Measurements from ENCODE around the gene PCYT1B.
A peak's percentile ranks its signal among the peaks of the same experiment; 100 is the strongest.

PCYT1B gene

GRCh38 chrX:24567169-24567568 lies 80.0 kb downstream of the PCYT1B start:
- H3K4me3 ChIP-seq (ENCODE audit: low read depth, low read length), result no peak overlapping the region
- TF ChIP-seq, protein P1, sequence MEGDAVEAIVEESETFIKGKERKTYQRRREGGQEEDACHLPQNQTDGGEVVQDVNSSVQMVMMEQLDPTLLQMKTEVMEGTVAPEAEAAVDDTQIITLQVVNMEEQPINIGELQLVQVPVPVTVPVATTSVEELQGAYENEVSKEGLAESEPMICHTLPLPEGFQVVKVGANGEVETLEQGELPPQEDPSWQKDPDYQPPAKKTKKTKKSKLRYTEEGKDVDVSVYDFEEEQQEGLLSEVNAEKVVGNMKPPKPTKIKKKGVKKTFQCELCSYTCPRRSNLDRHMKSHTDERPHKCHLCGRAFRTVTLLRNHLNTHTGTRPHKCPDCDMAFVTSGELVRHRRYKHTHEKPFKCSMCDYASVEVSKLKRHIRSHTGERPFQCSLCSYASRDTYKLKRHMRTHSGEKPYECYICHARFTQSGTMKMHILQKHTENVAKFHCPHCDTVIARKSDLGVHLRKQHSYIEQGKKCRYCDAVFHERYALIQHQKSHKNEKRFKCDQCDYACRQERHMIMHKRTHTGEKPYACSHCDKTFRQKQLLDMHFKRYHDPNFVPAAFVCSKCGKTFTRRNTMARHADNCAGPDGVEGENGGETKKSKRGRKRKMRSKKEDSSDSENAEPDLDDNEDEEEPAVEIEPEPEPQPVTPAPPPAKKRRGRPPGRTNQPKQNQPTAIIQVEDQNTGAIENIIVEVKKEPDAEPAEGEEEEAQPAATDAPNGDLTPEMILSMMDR (conservative IDR thresholded peaks at IDR 0.05; ENCODE audit: low read depth, low read length), result no peak
- DNase-seq (ENCODE audit: low read depth), result no peak

GRCh38 chrX:24566240-24566639 lies 80.9 kb downstream of the PCYT1B start:
- peak; percentile 2 for DNase-seq (ENCODE audit: low read depth)
- TF ChIP-seq, protein P1 (conservative IDR thresholded peaks at IDR 0.05; ENCODE audit: low read depth, low read length), result no peak
- no peak overlapping the region for H3K4me3 ChIP-seq (ENCODE audit: low read depth, low read length)

GRCh38 chrX:24563291-24564010 lies 83.7 kb downstream of the PCYT1B start:
- H3K4me3 ChIP-seq (ENCODE audit: low read depth, low read length), result no peak overlapping the region
- DNase-seq (ENCODE audit: low read depth), result no peak

DNA sequence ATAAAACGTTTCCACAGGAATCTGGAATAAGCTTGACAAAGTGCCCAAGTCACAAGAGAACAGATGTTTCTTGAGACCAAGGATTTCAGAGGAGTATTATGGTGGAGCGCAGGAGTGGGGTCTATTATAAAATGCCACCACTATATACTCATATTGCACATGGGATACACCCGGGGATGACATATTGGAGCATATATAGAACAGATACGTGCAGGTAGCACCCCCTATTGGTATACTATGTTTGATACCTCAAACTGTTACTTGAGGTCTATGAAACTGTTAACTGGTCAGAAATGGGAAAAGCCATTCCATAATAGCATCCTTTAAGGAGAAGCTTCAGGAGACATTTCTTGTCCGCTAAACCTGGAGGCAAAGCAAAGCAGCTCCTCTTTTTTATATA lies 86.0 kb downstream of the PCYT1B start:
- no peak overlapping the region for H3K4me3 ChIP-seq (ENCODE audit: low read depth, low read length)
- TF ChIP-seq, protein P1 (conservative IDR thresholded peaks at IDR 0.05; ENCODE audit: low read depth, low read length), result no peak
- peak; percentile 8 for DNase-seq (ENCODE audit: low read depth)

More at GRCh38 chrX:24563291-24564010, 83.7 kb downstream of the PCYT1B start:
- TF ChIP-seq, protein P1 (conservative IDR thresholded peaks at IDR 0.05; ENCODE audit: low read depth, low read length), result no peak

- DNase-seq (ENCODE audit: low read depth), result peak; percentile 33
- H3K4me3 ChIP-seq (ENCODE audit: low read depth, low read length), result no peak overlapping the region
- TF ChIP-seq, protein P1 (conservative IDR thresholded peaks at IDR 0.05; ENCODE audit: low read depth, low read length), result no peak
Measured at GRCh38 chrX:24553011-24553410, 94.1 kb downstream of the PCYT1B start.

DNA sequence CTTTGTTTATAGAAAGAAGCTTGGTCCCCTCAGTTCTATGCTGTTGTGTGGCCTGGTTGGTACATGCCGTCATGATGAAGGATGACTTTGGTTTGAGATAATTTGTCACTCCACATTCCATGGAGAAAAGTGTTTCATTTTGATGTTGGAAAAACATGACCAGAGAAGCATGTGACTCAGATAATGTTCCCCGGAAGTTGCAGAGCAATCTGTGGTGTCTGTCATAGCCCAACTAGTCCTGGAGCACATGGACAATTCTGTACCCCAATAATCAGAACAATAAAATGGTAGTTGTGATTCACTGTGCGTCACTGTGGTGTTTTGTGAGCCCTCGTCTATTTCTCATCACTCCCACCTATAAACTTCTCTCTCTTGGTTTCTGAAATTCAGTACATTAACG lies 97.0 kb downstream of the PCYT1B start:
- no peak for DNase-seq (ENCODE audit: low read depth)
- TF ChIP-seq, protein P1 (conservative IDR thresholded peaks at IDR 0.05; ENCODE audit: low read depth, low read length), result no peak
- H3K4me3 ChIP-seq (ENCODE audit: low read depth, low read length), result no peak overlapping the region

- DNase-seq (ENCODE audit: low read depth), result no peak
- TF ChIP-seq, protein P1 (conservative IDR thresholded peaks at IDR 0.05; ENCODE audit: low read depth, low read length), result no peak
- no peak overlapping the region for H3K4me3 ChIP-seq (ENCODE audit: low read depth, low read length)
Measured at GRCh38 chrX:24547961-24548360, 99.2 kb downstream of the PCYT1B start.
